ENCODE measurements around the gene SERGEF.

Gene SERGEF

GRCh38 chr11:17805873-17806272, 207.0 kb downstream of the SERGEF start:
- no peak overlapping the region for H3K4me3 ChIP-seq (ENCODE audit: low read depth, low read length)
- no peak overlapping the region for H2AFZ ChIP-seq
- no peaks in the 10 kb centered on the region for H3K27me3 ChIP-seq (ENCODE audit: control insufficient read depth, insufficient read depth, low read length)
- no peaks in the 10 kb centered on the region for H3K9me3 ChIP-seq (ENCODE audit: control insufficient read depth, low read length)
- peaks cover under 1% of the 10 kb centered on the region for H3K4me1 ChIP-seq
- no peak overlapping the region for H3K4me2 ChIP-seq (ENCODE audit: low read length)
- TF ChIP-seq CTCF (IDR thresholded peaks at IDR 0.05), result no peak
- no peaks in the 10 kb centered on the region for H3K79me2 ChIP-seq
- no peak overlapping the region for H3K27ac ChIP-seq
- H3K36me3 ChIP-seq (ENCODE audit: control insufficient read depth, insufficient read depth, low read length), result no peaks in the 10 kb centered on the region
- H3K9ac ChIP-seq, result no peak overlapping the region

GRCh38 chr11:17805043-17805442, 207.8 kb downstream of the SERGEF start:
- H3K79me2 ChIP-seq, result no peaks in the 10 kb centered on the region
- H3K4me1 ChIP-seq, result no peaks in the 10 kb centered on the region
- no peaks in the 10 kb centered on the region for H3K27me3 ChIP-seq (ENCODE audit: control insufficient read depth, insufficient read depth, low read length)
- H3K9me3 ChIP-seq (ENCODE audit: control insufficient read depth, low read length), result no peaks in the 10 kb centered on the region
- TF ChIP-seq CTCF (IDR thresholded peaks at IDR 0.05), result no peak
- H3K4me3 ChIP-seq (ENCODE audit: low read depth, low read length), result no peak overlapping the region
- H3K27ac ChIP-seq, result no peak overlapping the region
- no peaks in the 10 kb centered on the region for H3K36me3 ChIP-seq (ENCODE audit: control insufficient read depth, insufficient read depth, low read length)
- H2AFZ ChIP-seq, result no peak overlapping the region
- H3K4me2 ChIP-seq (ENCODE audit: low read length), result no peak overlapping the region
- H3K9ac ChIP-seq, result no peak overlapping the region

- Histone ChIP-seq H3K9me3 (ENCODE audit: control insufficient read depth, low read length) (no peaks in the 10 kb centered on the region), H3K79me2 (no peaks in the 10 kb centered on the region), H2AFZ (no peak overlapping the region), H3K4me1 (no peaks in the 10 kb centered on the region), H3K27me3 (ENCODE audit: control insufficient read depth, insufficient read depth, low read length) (no peaks in the 10 kb centered on the region), H3K4me3 (ENCODE audit: low read depth, low read length) (no peak overlapping the region), H3K4me2 (ENCODE audit: low read length) (no peak overlapping the region), H3K36me3 (ENCODE audit: control insufficient read depth, insufficient read depth, low read length) (no peaks in the 10 kb centered on the region), H3K9ac (no peak overlapping the region), H3K27ac (no peak overlapping the region)
- no peak for TF ChIP-seq CTCF (IDR thresholded peaks at IDR 0.05)
Measured at GRCh38 chr11:17803754-17804334, 209.0 kb downstream of the SERGEF start.

- Histone ChIP-seq H3K36me3 (ENCODE audit: control insufficient read depth, insufficient read depth, low read length) (no peaks in the 10 kb centered on the region), H3K9ac (no peak overlapping the region), H3K27me3 (ENCODE audit: control insufficient read depth, insufficient read depth, low read length) (no peaks in the 10 kb centered on the region), H3K79me2 (no peaks in the 10 kb centered on the region), H3K4me2 (ENCODE audit: low read length) (no peak overlapping the region), H3K4me3 (ENCODE audit: low read depth, low read length) (no peak overlapping the region), H2AFZ (no peak overlapping the region), H3K27ac (no peak overlapping the region), H3K4me1 (no peaks in the 10 kb centered on the region), H3K9me3 (ENCODE audit: control insufficient read depth, low read length) (no peaks in the 10 kb centered on the region)
- TF ChIP-seq CTCF (IDR thresholded peaks at IDR 0.05), result no peak
Measured at GRCh38 chr11:17802491-17802890, 210.4 kb downstream of the SERGEF start.

- Histone ChIP-seq H3K36me3 (ENCODE audit: control insufficient read depth, insufficient read depth, low read length) (no peaks in the 10 kb centered on the region), H3K4me1 (no peaks in the 10 kb centered on the region)
Measured at GRCh38 chr11:17801166-17801565, 211.7 kb downstream of the SERGEF start.

More at GRCh38 chr11:17801166-17801565, 211.7 kb downstream of the SERGEF start:
- Histone ChIP-seq H3K79me2 (no peaks in the 10 kb centered on the region), H2AFZ (no peak overlapping the region), H3K4me3 (ENCODE audit: low read depth, low read length) (no peak overlapping the region), H3K27me3 (ENCODE audit: control insufficient read depth, insufficient read depth, low read length) (no peaks in the 10 kb centered on the region), H3K9me3 (ENCODE audit: control insufficient read depth, low read length) (no peaks in the 10 kb centered on the region), H3K9ac (no peak overlapping the region), H3K27ac (no peak overlapping the region), H3K4me2 (ENCODE audit: low read length) (no peak overlapping the region)
- no peak for TF ChIP-seq CTCF (IDR thresholded peaks at IDR 0.05)
